ENCODE data around the gene EEF2K.
"Not testable (repeated sequence)": the region's sequence is repeated elsewhere in the genome, so short reads cannot be mapped to it uniquely, and the experiment has no call there.

EEF2K gene

GRCh38 chr16:22214889-22215288, 8.8 kb downstream of the EEF2K start:
- Mint-ChIP-seq H3K4me3 (no peak overlapping the region), H3K27me3 (no peaks in the 10 kb centered on the region), H3K4me1 (peaks cover 21% of the 10 kb centered on the region), H3K36me3 (peaks cover 13% of the 10 kb centered on the region), H3K27ac (no peak overlapping the region), H3K9me3 (no peaks in the 10 kb centered on the region)

- Mint-ChIP-seq H3K27me3 (no peaks in the 10 kb centered on the region), H3K36me3 (peaks cover 11% of the 10 kb centered on the region), H3K9me3 (no peaks in the 10 kb centered on the region), H3K27ac (no peak overlapping the region), H3K4me1 (peaks cover 11% of the 10 kb centered on the region), H3K4me3 (no peak overlapping the region)
Observed at GRCh38 chr16:22216191-22216831, 10.2 kb downstream of the EEF2K start.

- H3K9me3 Mint-ChIP-seq, H3K4me1 Mint-ChIP-seq, H3K27me3 Mint-ChIP-seq, H3K4me3 Mint-ChIP-seq, H3K27ac Mint-ChIP-seq: not testable (repeated sequence)
- peaks cover 11% of the 10 kb centered on the region for H3K36me3 Mint-ChIP-seq
Observed at GRCh38 chr16:22216832-22217225, 10.8 kb downstream of the EEF2K start.

- H3K27ac Mint-ChIP-seq = no peak overlapping the region
- no peaks in the 10 kb centered on the region for H3K27me3 Mint-ChIP-seq
- H3K36me3 Mint-ChIP-seq = peaks cover 9% of the 10 kb centered on the region
- H3K9me3 Mint-ChIP-seq = no peaks in the 10 kb centered on the region
- no peak overlapping the region for H3K4me3 Mint-ChIP-seq
- H3K4me1 Mint-ChIP-seq = peaks cover 6% of the 10 kb centered on the region
Observed at GRCh38 chr16:22217890-22218730, 12.0 kb downstream of the EEF2K start.

DNA sequence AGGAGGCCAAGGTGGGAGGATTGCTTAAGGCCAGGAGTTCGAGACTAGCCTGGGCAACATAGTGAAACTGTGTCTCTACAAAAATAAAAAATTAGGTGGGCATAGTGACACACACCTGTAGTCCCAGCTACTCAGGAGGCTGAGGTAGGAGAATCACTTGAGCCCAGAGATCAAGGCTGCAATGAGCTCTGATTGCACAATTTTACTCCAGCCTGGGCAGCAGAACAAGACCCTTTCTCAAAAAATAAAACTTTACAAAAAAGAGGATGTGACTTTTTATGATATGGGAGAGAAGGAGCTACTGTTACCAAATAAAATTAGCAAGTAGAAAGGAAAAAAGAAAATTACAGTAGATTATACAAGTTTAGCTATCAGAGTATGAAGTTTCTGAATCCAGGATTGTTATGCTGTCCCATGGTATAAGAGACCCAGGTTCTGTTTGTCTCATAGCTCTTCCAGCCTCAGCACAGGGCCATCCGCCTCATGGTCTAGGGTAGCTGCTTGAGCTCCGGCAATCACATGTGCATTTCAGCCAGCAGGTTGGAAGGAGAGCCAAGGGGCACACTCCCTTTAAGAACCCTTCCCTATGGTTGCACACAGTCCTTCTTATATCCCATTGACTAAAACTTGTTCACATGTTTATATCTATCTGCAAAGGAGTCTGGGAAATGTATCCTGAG, 13.5 kb downstream of the EEF2K start:
- Mint-ChIP-seq H3K9me3 (no peaks in the 10 kb centered on the region), H3K27ac (no peak overlapping the region), H3K4me1 (peaks cover 4% of the 10 kb centered on the region), H3K36me3 (peaks cover under 1% of the 10 kb centered on the region), H3K4me3 (no peak overlapping the region), H3K27me3 (no peaks in the 10 kb centered on the region)

- Mint-ChIP-seq H3K4me1 (peaks cover 4% of the 10 kb centered on the region), H3K4me3 (no peak overlapping the region), H3K27ac (no peak overlapping the region), H3K9me3 (no peaks in the 10 kb centered on the region), H3K36me3 (no peaks in the 10 kb centered on the region), H3K27me3 (no peaks in the 10 kb centered on the region)
Observed at GRCh38 chr16:22220069-22220440, 14.0 kb downstream of the EEF2K start.

DNA sequence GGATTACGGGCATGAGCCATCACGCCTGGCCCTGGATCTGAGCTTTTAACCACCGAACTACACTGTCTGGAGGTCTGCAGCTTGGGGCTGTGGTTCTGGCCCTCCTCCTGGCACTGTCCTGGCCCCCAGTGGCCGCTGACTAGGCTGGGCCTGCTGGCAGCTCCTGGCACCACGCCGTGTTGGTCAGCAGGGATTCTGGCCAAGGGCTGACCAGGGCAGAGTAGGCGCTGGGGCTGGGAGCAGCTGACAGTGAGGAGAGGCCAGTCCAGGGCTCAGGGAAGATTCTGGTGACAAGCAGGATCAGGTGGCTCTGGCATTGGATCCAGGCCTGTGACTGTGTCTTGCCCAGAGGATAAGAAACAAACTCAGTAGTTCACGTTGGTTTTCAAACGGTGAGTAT, 14.6 kb downstream of the EEF2K start:
- Mint-ChIP-seq H3K36me3 (no peaks in the 10 kb centered on the region), H3K9me3 (no peaks in the 10 kb centered on the region), H3K27ac (peak overlapping the region; percentile 38), H3K4me3 (no peak overlapping the region), H3K4me1 (peaks cover 4% of the 10 kb centered on the region), H3K27me3 (no peaks in the 10 kb centered on the region)

GRCh38 chr16:22222006-22222405, 15.9 kb downstream of the EEF2K start:
- Mint-ChIP-seq H3K4me3 (no peak overlapping the region), H3K4me1 (peaks cover 4% of the 10 kb centered on the region), H3K36me3 (no peaks in the 10 kb centered on the region), H3K27me3 (no peaks in the 10 kb centered on the region), H3K27ac (no peak overlapping the region), H3K9me3 (no peaks in the 10 kb centered on the region)

DNA sequence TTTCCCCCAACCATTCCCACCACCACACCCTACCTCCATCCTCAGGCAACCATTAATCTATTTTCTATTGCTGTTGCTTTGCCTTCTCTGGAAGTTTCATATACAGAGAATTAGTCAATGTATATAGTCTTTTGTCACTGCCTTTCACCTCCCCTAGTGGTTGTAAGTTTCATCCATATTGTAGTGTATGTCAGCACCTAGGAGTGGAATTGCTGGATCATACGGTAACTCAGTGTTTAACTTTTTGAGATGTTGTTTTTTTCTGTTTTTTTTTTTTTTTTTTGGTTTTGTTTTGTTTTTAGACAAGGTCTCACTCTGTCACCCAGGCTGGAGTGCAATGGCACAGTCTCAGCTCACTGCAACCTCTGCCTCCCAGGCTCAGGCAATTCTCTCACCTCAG, 16.9 kb downstream of the EEF2K start:
- Mint-ChIP-seq H3K27ac (no peak overlapping the region), H3K27me3 (no peaks in the 10 kb centered on the region), H3K36me3 (no peaks in the 10 kb centered on the region), H3K4me1 (peaks cover 4% of the 10 kb centered on the region), H3K9me3 (no peaks in the 10 kb centered on the region), H3K4me3 (no peak overlapping the region)

GRCh38 chr16:22225060-22225459, 19.0 kb downstream of the EEF2K start:
- peaks cover 4% of the 10 kb centered on the region for H3K4me1 Mint-ChIP-seq
- H3K4me3 Mint-ChIP-seq = no peak overlapping the region
- no peaks in the 10 kb centered on the region for H3K27me3 Mint-ChIP-seq
- no peaks in the 10 kb centered on the region for H3K9me3 Mint-ChIP-seq
- no peak overlapping the region for H3K27ac Mint-ChIP-seq
- peaks cover 3% of the 10 kb centered on the region for H3K36me3 Mint-ChIP-seq

DNA sequence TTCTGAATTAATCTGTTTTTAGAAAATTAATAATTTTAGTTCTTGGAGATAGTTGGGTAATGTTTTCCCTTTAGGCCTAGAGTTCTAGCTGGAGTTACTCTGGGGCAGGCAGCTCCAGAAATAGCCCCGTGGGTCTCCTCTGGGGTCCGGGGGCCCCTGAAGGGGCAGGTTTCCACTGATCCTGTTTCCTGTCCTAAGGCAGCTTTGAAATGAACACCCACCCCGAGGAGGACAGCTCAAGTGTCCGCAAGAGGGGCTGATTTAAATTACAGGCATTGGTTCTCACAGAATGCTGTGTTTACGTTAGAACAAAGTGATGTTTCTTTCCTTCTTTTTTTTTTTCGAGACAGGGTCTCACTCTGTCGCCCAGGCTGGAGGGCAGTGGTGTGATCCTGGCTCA, 23.8 kb downstream of the EEF2K start:
- peaks cover 12% of the 10 kb centered on the region for H3K36me3 Mint-ChIP-seq
- H3K4me3 Mint-ChIP-seq = no peak overlapping the region
- H3K4me1 Mint-ChIP-seq = peaks cover 5% of the 10 kb centered on the region
- no peak overlapping the region for H3K27ac Mint-ChIP-seq
- H3K9me3 Mint-ChIP-seq = no peaks in the 10 kb centered on the region
- no peaks in the 10 kb centered on the region for H3K27me3 Mint-ChIP-seq

- H3K27ac Mint-ChIP-seq = no peak overlapping the region
- peaks cover 5% of the 10 kb centered on the region for H3K4me1 Mint-ChIP-seq
- no peaks in the 10 kb centered on the region for H3K27me3 Mint-ChIP-seq
- no peaks in the 10 kb centered on the region for H3K9me3 Mint-ChIP-seq
- H3K36me3 Mint-ChIP-seq = peaks cover 12% of the 10 kb centered on the region
- no peak overlapping the region for H3K4me3 Mint-ChIP-seq
Observed at GRCh38 chr16:22232277-22233036, 26.4 kb downstream of the EEF2K start.

DNA sequence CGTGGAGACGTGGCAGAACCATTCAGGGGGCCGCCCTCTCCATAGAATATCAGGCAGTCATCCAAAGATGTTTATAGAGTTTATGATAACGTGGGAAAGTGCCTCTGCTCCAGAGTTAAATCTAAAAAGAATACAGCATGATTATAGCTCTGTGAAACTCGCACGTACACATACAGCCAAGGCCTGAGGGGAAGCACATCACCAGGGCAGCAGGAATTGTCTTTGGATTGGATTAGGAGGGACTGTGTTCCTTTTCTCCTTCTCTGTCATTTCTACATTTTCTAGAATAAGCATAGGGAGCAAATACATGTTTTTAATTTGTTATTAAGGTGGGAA, 26.9 kb downstream of the EEF2K start:
- Mint-ChIP-seq H3K36me3 (peaks cover 12% of the 10 kb centered on the region), H3K4me1 (peaks cover 9% of the 10 kb centered on the region), H3K27ac (no peak overlapping the region), H3K27me3 (no peaks in the 10 kb centered on the region), H3K9me3 (no peaks in the 10 kb centered on the region), H3K4me3 (no peak overlapping the region)

DNA sequence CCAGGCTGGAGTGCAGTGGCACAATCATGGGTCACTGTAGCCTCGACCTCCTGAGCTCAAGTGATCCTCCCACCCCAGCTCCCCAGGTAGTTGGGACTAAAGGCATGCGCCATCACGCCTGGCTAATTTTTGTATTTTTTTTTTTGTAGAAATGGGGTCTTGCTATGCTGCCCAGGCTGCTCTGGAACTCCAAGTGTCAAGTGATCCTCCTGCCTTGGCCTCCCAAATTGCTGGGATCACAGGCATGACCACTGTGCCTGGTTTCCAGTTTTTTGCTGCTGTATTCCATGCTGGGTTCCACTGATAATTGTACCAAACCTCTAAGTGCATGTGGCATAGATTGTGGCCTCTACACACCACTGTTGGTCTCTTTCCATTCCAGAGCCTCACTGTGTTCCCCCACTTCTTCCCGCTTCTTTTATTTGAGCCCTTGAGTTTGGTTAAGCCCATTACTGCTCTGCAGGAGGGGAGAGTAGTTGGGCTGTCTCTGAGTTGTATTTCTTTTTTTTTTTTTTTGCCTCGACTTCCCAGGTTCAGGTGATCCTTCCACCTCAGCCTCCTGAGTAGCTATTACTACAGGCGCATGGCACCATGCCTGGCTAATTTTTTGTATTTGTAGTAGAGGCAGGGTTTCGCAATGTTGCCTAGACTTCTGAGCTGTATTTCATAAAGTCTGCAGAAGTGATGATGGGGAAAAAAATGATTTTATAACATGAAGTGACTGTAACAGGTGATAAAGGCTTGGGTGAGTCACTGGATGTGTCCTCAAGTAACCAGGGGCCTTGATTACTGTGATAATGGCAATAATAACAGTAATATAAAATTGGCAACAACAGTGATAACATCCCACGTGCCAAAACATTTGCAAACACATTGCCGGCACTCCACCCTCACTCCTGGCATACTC, 30.0 kb downstream of the EEF2K start:
- Mint-ChIP-seq H3K36me3 (peaks cover 6% of the 10 kb centered on the region), H3K4me1 (peaks cover 35% of the 10 kb centered on the region), H3K27ac (no peak overlapping the region), H3K4me3 (no peak overlapping the region), H3K27me3 (no peaks in the 10 kb centered on the region), H3K9me3 (no peaks in the 10 kb centered on the region)
